Pancreas (tissue), 8 donors: ENCODE data around the gene GRIK1. TPM values are rescaled to one million over a fixed set of nuclear protein-coding genes. Genes with fewer than 3 reads are reported as not detected.

Experiments
- polyA plus RNA-seq, 2 donors: library from polyadenylated mRNA; stranded (reverse); fragments of 200-250 nt; gene quantifications; one replicate each; pipeline ENCODE4 v1.2.3, GENCODE V29; 2013
- total RNA-seq, 6 donors: library from RNA; stranded (reverse); fragmentation: NEBNext Ultra II Directional in 4 of 6; extraction: Animal tissue kit (Norgen Biotek cat#: 25700) in 4 of 6; gene quantifications; one replicate each; pipeline versions ENCODE4 v1.2.1 to v1.2.4, GENCODE V29; 2021 to 2023
- donor health status: healthy with polysubstance abuse.
- donor health status: DM: no; HTN: no; CAD: no; lungs with moderate emphysema.
- donor health status: DM: no; HTN: no; CAD: no.
- donor health status: Bipolar disorder and iron deficiency.
- donor health status: DM: yes; HTN: yes; CAD: no.
- donor health status: DM: no; HTN: no; CAD: no.
- donor health status: DM: no; HTN: no; CAD: no.
- donor health status: DM: yes; HTN: yes; CAD: no.

GRIK1 gene
- total and polyA plus RNA-seq, 8 donors: 0.02 to 0.09 (median 0.08) TPM; not detected in 5

Other genes starting within 250 kb of the GRIK1 start
- gene CLDN17, start 226.8 kb upstream of the GRIK1 start, total RNA-seq: not detected
- gene CLDN17, start 226.8 kb upstream of the GRIK1 start, polyA plus RNA-seq: not detected